ENCODE measurements around the gene ROBO2. TPM values are rescaled to one million over a fixed set of nuclear protein-coding genes. Genes with fewer than 3 reads are reported as not detected.

ROBO2 gene
- total and polyA plus RNA-seq, 10 of the 15 experiments (the other 5 are each of a cell fraction or from before 2014, with no cell fraction given), result 0.22 to 2.5 (median 0.81) TPM

GRCh38 chr3:77186728-77187127 is 146.8 kb downstream of the ROBO2 start:
- no peak for FAIRE-seq
- no peak overlapping the region for H3K9ac ChIP-seq (ENCODE audit: control insufficient read depth, insufficient read depth, low read length)
- no TSS peak for BruUV-seq (replicated peaks)

More at GRCh38 chr3:77186728-77187127, 146.8 kb downstream of the ROBO2 start:
- H3K36me3 ChIP-seq (ENCODE audit: control insufficient read depth in 2 of 2, insufficient read depth in 2 of 2, low read length in 1 of 2), result no peaks in the 10 kb centered on the region
- H3K4me1 ChIP-seq (ENCODE audit: control insufficient read depth, insufficient read depth, low read length), result no peaks in the 10 kb centered on the region
- no peak overlapping the region for H2AFZ ChIP-seq (ENCODE audit: control insufficient read depth, low read depth, low read length)
- TF ChIP-seq TBL1XR1 (IDR thresholded peaks at IDR 0.05; ENCODE audit: low read depth, low read length), result no peak
- TF ChIP-seq MEF2B (IDR thresholded peaks at IDR 0.05; ENCODE audit: partially characterized antibody, poor library complexity, severe bottlenecking), result no peak
- TF ChIP-seq, protein P1, sequence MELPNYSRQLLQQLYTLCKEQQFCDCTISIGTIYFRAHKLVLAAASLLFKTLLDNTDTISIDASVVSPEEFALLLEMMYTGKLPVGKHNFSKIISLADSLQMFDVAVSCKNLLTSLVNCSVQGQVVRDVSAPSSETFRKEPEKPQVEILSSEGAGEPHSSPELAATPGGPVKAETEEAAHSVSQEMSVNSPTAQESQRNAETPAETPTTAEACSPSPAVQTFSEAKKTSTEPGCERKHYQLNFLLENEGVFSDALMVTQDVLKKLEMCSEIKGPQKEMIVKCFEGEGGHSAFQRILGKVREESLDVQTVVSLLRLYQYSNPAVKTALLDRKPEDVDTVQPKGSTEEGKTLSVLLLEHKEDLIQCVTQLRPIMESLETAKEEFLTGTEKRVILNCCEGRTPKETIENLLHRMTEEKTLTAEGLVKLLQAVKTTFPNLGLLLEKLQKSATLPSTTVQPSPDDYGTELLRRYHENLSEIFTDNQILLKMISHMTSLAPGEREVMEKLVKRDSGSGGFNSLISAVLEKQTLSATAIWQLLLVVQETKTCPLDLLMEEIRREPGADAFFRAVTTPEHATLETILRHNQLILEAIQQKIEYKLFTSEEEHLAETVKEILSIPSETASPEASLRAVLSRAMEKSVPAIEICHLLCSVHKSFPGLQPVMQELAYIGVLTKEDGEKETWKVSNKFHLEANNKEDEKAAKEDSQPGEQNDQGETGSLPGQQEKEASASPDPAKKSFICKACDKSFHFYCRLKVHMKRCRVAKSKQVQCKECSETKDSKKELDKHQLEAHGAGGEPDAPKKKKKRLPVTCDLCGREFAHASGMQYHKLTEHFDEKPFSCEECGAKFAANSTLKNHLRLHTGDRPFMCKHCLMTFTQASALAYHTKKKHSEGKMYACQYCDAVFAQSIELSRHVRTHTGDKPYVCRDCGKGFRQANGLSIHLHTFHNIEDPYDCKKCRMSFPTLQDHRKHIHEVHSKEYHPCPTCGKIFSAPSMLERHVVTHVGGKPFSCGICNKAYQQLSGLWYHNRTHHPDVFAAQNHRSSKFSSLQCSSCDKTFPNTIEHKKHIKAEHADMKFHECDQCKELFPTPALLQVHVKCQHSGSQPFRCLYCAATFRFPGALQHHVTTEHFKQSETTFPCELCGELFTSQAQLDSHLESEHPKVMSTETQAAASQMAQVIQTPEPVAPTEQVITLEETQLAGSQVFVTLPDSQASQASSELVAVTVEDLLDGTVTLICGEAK (IDR thresholded peaks at IDR 0.05; ENCODE audit: borderline replicate concordance), result no peak
- no peak for TF ChIP-seq MYB (IDR thresholded peaks at IDR 0.05; ENCODE audit: borderline replicate concordance, low read depth, low read length)
- no peak for TF ChIP-seq EZH2 (IDR thresholded peaks at IDR 0.05; ENCODE audit: borderline replicate concordance, control insufficient read depth, low read depth, low read length)
- TF ChIP-seq YY1 (IDR thresholded peaks at IDR 0.05; ENCODE audit: low read depth, low read length), result no peak
- TF ChIP-seq ATF7 (IDR thresholded peaks at IDR 0.05; ENCODE audit: low read depth), result peak; percentile 74
- no peak for TF ChIP-seq GABPA (IDR thresholded peaks at IDR 0.05; ENCODE audit: low read depth)
- peak in 1 of 2 experiments; percentile 28; a peak in 1 of 4 replicates for TF ChIP-seq BHLHE40 (IDR thresholded peaks at IDR 0.05; ENCODE audit: borderline replicate concordance in 1 of 2, low read depth in 2 of 2, low read length in 1 of 2)
- no peak for TF ChIP-seq SIN3A (IDR thresholded peaks at IDR 0.05; ENCODE audit: low read depth, low read length)
- TF ChIP-seq HDGF (IDR thresholded peaks at IDR 0.05), result no peak
- H3K27ac ChIP-seq (ENCODE audit: control insufficient read depth, insufficient read depth), result no peak overlapping the region
- no peaks in the 10 kb centered on the region for H3K27me3 ChIP-seq (replicated peaks in 1 of 2; ENCODE audit: control insufficient read depth in 2 of 2, insufficient read depth in 2 of 2, low read length in 1 of 2)
- in situ Hi-C loops (cut with MboI) (no loop called here), intact Hi-C loops (cut with micrococcal nuclease; ENCODE audit: unreplicated experiment) (no loop called here)
- ChIA-PET POLR2A (no interaction called here), CTCF (interaction anchor here (1.4 kb wide), 1 partner anchor 21 kb away, joined by 3 read pairs; no protein-coding TSS in a partner anchor), RAD21 (ENCODE audit: unreplicated experiment) (interaction anchor here (0.7 kb wide), 1 partner anchor 315 kb away, joined by 3 read pairs; no protein-coding TSS in a partner anchor), SMC1A (ENCODE audit: uncharacterized antibody, unreplicated experiment) (interaction anchor here (0.6 kb wide), 1 partner anchor 409 kb away, joined by 4 read pairs; no protein-coding TSS in a partner anchor)
- no peaks in the 10 kb centered on the region for H3K79me2 ChIP-seq (ENCODE audit: control insufficient read depth, insufficient read depth, low read length)
- DNase-seq (ENCODE audit: low read depth, low spot score), result no peak
- 0 out of 3 replicates have a peak, but pooled peaks have one; percentile 36 for ATAC-seq
- no peak overlapping the region for H3K4me3 ChIP-seq
- no peak overlapping the region for H3K4me2 ChIP-seq (ENCODE audit: control insufficient read depth, insufficient read depth)
- H4K20me1 ChIP-seq (ENCODE audit: control insufficient read depth, insufficient read depth), result no peaks in the 10 kb centered on the region
- H3K9me3 ChIP-seq (replicated peaks; ENCODE audit: control insufficient read depth, insufficient read depth, low read length), result no peaks in the 10 kb centered on the region
- WGBS (ENCODE audit: insufficient coverage, insufficient replicate concordance, low lambda C conversion rate, missing lambda C conversion rate), result 21% methylated on average over 4 of the region's 4 CpGs

Measured in GM12878 (cell line).